ENCODE data around the gene WNT2. TPM values are rescaled to one million over a fixed set of nuclear protein-coding genes. Genes with fewer than 3 reads are reported as not detected.

Gene WNT2
- polyA plus RNA-seq, 4 donors: 0.04 to 0.61 TPM; not detected in 2

- no peaks in the 10 kb centered on the region for H3K9me3 ChIP-seq (ENCODE audit: control insufficient read depth in 2 of 2, insufficient read depth in 1 of 2, low read depth in 1 of 2, low read length in 1 of 2)
Measured at GRCh38 chr7:117278040-117278439, 44.8 kb downstream of the WNT2 start.

GRCh38 chr7:117277576-117277975 is 45.3 kb downstream of the WNT2 start:
- Histone ChIP-seq H3K4me3 (ENCODE audit: low read depth in 1 of 3, low read length in 3 of 3) (no peak overlapping the region), H3K27ac (ENCODE audit: low read depth in 1 of 3, low read length in 2 of 3) (no peak overlapping the region), H3K36me3 (ENCODE audit: control insufficient read depth in 3 of 3, insufficient read depth in 2 of 3, low read depth in 1 of 3, low read length in 3 of 3) (no peaks in the 10 kb centered on the region), H3K27me3 (ENCODE audit: control insufficient read depth in 3 of 3, insufficient read depth in 3 of 3, low read length in 3 of 3) (peaks cover 0 to 8% (median 0%) of the 10 kb centered on the region in 3 donors), H3K4me1 (ENCODE audit: control insufficient read depth in 3 of 3, insufficient read depth in 2 of 3, low read depth in 1 of 3, low read length in 2 of 3) (no peaks in the 10 kb centered on the region), H3K9me3 (ENCODE audit: control insufficient read depth in 2 of 2, insufficient read depth in 1 of 2, low read depth in 1 of 2, low read length in 1 of 2) (no peaks in the 10 kb centered on the region)
- FAIRE-seq: no peak
- 73 to 85% (median 78%) methylated on average over 3 of the region's 3 CpGs for WGBS, 3 donors
- no peak for DNase-seq

More at GRCh38 chr7:117278040-117278439, 44.8 kb downstream of the WNT2 start:
- Histone ChIP-seq H3K27ac (ENCODE audit: low read depth in 1 of 3, low read length in 2 of 3) (no peak overlapping the region), H3K4me1 (ENCODE audit: control insufficient read depth in 3 of 3, insufficient read depth in 2 of 3, low read depth in 1 of 3, low read length in 2 of 3) (no peaks in the 10 kb centered on the region), H3K4me3 (ENCODE audit: low read depth in 1 of 3, low read length in 3 of 3) (no peak overlapping the region), H3K27me3 (ENCODE audit: control insufficient read depth in 3 of 3, insufficient read depth in 3 of 3, low read length in 3 of 3) (peaks cover 0 to 8% (median 0%) of the 10 kb centered on the region in 3 donors), H3K36me3 (ENCODE audit: control insufficient read depth in 3 of 3, insufficient read depth in 2 of 3, low read depth in 1 of 3, low read length in 3 of 3) (no peaks in the 10 kb centered on the region)
- 93 to 95% (median 95%) methylated on average over 10 of the region's 10 CpGs for WGBS, 3 donors
- no peak for FAIRE-seq
- DNase-seq: no peak

- Histone ChIP-seq H3K9me3 (ENCODE audit: control insufficient read depth in 2 of 2, insufficient read depth in 1 of 2, low read depth in 1 of 2, low read length in 1 of 2) (no peaks in the 10 kb centered on the region), H3K4me1 (ENCODE audit: control insufficient read depth in 3 of 3, insufficient read depth in 2 of 3, low read depth in 1 of 3, low read length in 2 of 3) (no peaks in the 10 kb centered on the region), H3K27me3 (ENCODE audit: control insufficient read depth in 3 of 3, insufficient read depth in 3 of 3, low read length in 3 of 3) (peaks cover 0 to 8% (median 2%) of the 10 kb centered on the region in 3 donors), H3K4me3 (ENCODE audit: low read depth in 1 of 3, low read length in 3 of 3) (no peak overlapping the region), H3K27ac (ENCODE audit: low read depth in 1 of 3, low read length in 2 of 3) (no peak overlapping the region), H3K36me3 (ENCODE audit: control insufficient read depth in 3 of 3, insufficient read depth in 2 of 3, low read depth in 1 of 3, low read length in 3 of 3) (no peaks in the 10 kb centered on the region)
- FAIRE-seq (no peak), DNase-seq (no peak)
- WGBS, 3 donors: 74 to 76% (median 76%) methylated on average over 4 of the region's 4 CpGs
Measured at GRCh38 chr7:117274951-117275350, 47.9 kb downstream of the WNT2 start.

- WGBS, 3 donors: 72 to 78% (median 75%) methylated on average over 11 of the region's 11 CpGs
Measured at GRCh38 chr7:117273814-117274225, 49.0 kb downstream of the WNT2 start.

GRCh38 chr7:117273325-117273724 is 49.5 kb downstream of the WNT2 start:
- no peaks in the 10 kb centered on the region for H3K36me3 ChIP-seq (ENCODE audit: control insufficient read depth in 3 of 3, insufficient read depth in 2 of 3, low read depth in 1 of 3, low read length in 3 of 3)
- no peak for FAIRE-seq
- no peaks in the 10 kb centered on the region for H3K9me3 ChIP-seq (ENCODE audit: control insufficient read depth in 2 of 2, insufficient read depth in 1 of 2, low read depth in 1 of 2, low read length in 1 of 2)
- DNase-seq: no peak
- no peak overlapping the region for H3K4me3 ChIP-seq (ENCODE audit: low read depth in 1 of 3, low read length in 3 of 3)
- H3K27me3 ChIP-seq (ENCODE audit: control insufficient read depth in 3 of 3, insufficient read depth in 3 of 3, low read length in 3 of 3): peaks cover 0 to 8% (median 2%) of the 10 kb centered on the region in 3 donors
- H3K4me1 ChIP-seq (ENCODE audit: control insufficient read depth in 3 of 3, insufficient read depth in 2 of 3, low read depth in 1 of 3, low read length in 2 of 3): no peaks in the 10 kb centered on the region
- WGBS, 3 donors: 53 to 70% (median 66%) methylated on average over 2 of the region's 2 CpGs
- H3K27ac ChIP-seq (ENCODE audit: low read depth in 1 of 3, low read length in 2 of 3): no peak overlapping the region

More at GRCh38 chr7:117273814-117274225, 49.0 kb downstream of the WNT2 start:
- DNase-seq: no peak
- no peaks in the 10 kb centered on the region for H3K4me1 ChIP-seq (ENCODE audit: control insufficient read depth in 3 of 3, insufficient read depth in 2 of 3, low read depth in 1 of 3, low read length in 2 of 3)
- no peak overlapping the region for H3K27ac ChIP-seq (ENCODE audit: low read depth in 1 of 3, low read length in 2 of 3)
- no peaks in the 10 kb centered on the region for H3K36me3 ChIP-seq (ENCODE audit: control insufficient read depth in 3 of 3, insufficient read depth in 2 of 3, low read depth in 1 of 3, low read length in 3 of 3)
- FAIRE-seq: no peak
- H3K27me3 ChIP-seq (ENCODE audit: control insufficient read depth in 3 of 3, insufficient read depth in 3 of 3, low read length in 3 of 3): peaks cover 0 to 8% (median 2%) of the 10 kb centered on the region in 3 donors
- no peaks in the 10 kb centered on the region for H3K9me3 ChIP-seq (ENCODE audit: control insufficient read depth in 2 of 2, insufficient read depth in 1 of 2, low read depth in 1 of 2, low read length in 1 of 2)
- H3K4me3 ChIP-seq (ENCODE audit: low read depth in 1 of 3, low read length in 3 of 3): no peak overlapping the region

GRCh38 chr7:117272017-117272759 is 50.7 kb downstream of the WNT2 start:
- Histone ChIP-seq H3K4me3 (ENCODE audit: low read depth in 1 of 3, low read length in 3 of 3) (no peak overlapping the region), H3K27me3 (ENCODE audit: control insufficient read depth in 3 of 3, insufficient read depth in 3 of 3, low read length in 3 of 3) (peaks cover 0 to 8% (median 2%) of the 10 kb centered on the region in 3 donors), H3K9me3 (ENCODE audit: control insufficient read depth in 2 of 2, insufficient read depth in 1 of 2, low read depth in 1 of 2, low read length in 1 of 2) (no peaks in the 10 kb centered on the region), H3K4me1 (ENCODE audit: control insufficient read depth in 3 of 3, insufficient read depth in 2 of 3, low read depth in 1 of 3, low read length in 2 of 3) (no peaks in the 10 kb centered on the region), H3K36me3 (ENCODE audit: control insufficient read depth in 3 of 3, insufficient read depth in 2 of 3, low read depth in 1 of 3, low read length in 3 of 3) (no peaks in the 10 kb centered on the region), H3K27ac (ENCODE audit: low read depth in 1 of 3, low read length in 2 of 3) (no peak overlapping the region)
- WGBS, 3 donors: 93 to 94% (median 93%) methylated on average over 2 of the region's 2 CpGs
- FAIRE-seq (no peak), DNase-seq (no peak)

- Histone ChIP-seq H3K27ac (ENCODE audit: low read depth in 1 of 3, low read length in 2 of 3) (no peak overlapping the region), H3K27me3 (ENCODE audit: control insufficient read depth in 3 of 3, insufficient read depth in 3 of 3, low read length in 3 of 3) (peaks cover 0 to 8% (median 2%) of the 10 kb centered on the region in 3 donors), H3K4me1 (ENCODE audit: control insufficient read depth in 3 of 3, insufficient read depth in 2 of 3, low read depth in 1 of 3, low read length in 2 of 3) (no peaks in the 10 kb centered on the region), H3K4me3 (ENCODE audit: low read depth in 1 of 3, low read length in 3 of 3) (no peak overlapping the region), H3K9me3 (ENCODE audit: control insufficient read depth in 2 of 2, insufficient read depth in 1 of 2, low read depth in 1 of 2, low read length in 1 of 2) (no peaks in the 10 kb centered on the region), H3K36me3 (ENCODE audit: control insufficient read depth in 3 of 3, insufficient read depth in 2 of 3, low read depth in 1 of 3, low read length in 3 of 3) (no peaks in the 10 kb centered on the region)
- no peak for FAIRE-seq
- WGBS, 3 donors: 88 to 95% (median 90%) methylated on average over 3 of the region's 3 CpGs
- no peak for DNase-seq
Measured at GRCh38 chr7:117271566-117271965, 51.3 kb downstream of the WNT2 start.

- no peak for DNase-seq
- H3K36me3 ChIP-seq (ENCODE audit: control insufficient read depth in 3 of 3, insufficient read depth in 2 of 3, low read depth in 1 of 3, low read length in 3 of 3): no peaks in the 10 kb centered on the region
Measured at GRCh38 chr7:117270371-117270770, 52.5 kb downstream of the WNT2 start.

More at GRCh38 chr7:117270371-117270770, 52.5 kb downstream of the WNT2 start:
- no peak for FAIRE-seq
- Histone ChIP-seq H3K4me3 (ENCODE audit: low read depth in 1 of 3, low read length in 3 of 3) (no peak overlapping the region), H3K4me1 (ENCODE audit: control insufficient read depth in 3 of 3, insufficient read depth in 2 of 3, low read depth in 1 of 3, low read length in 2 of 3) (no peaks in the 10 kb centered on the region), H3K27me3 (ENCODE audit: control insufficient read depth in 3 of 3, insufficient read depth in 3 of 3, low read length in 3 of 3) (peaks cover 0 to 4% (median 2%) of the 10 kb centered on the region in 3 donors), H3K9me3 (ENCODE audit: control insufficient read depth in 2 of 2, insufficient read depth in 1 of 2, low read depth in 1 of 2, low read length in 1 of 2) (peaks cover 0 to 3% of the 10 kb centered on the region in 2 donors), H3K27ac (ENCODE audit: low read depth in 1 of 3, low read length in 2 of 3) (no peak overlapping the region)
- 69 to 75% (median 73%) methylated on average over 9 of the region's 9 CpGs for WGBS, 3 donors

All from small intestine (tissue), 7 donors.